Endodermal cell (in vitro differentiated cells): ENCODE measurements around the gene ZZZ3. TPM values are rescaled to one million over a fixed set of nuclear protein-coding genes. Genes with fewer than 3 reads are reported as not detected.

Source experiments
- DNase-seq: peaks from one replicate; pipeline ENCODE4 v3.0.0-alpha.2; 2017
- H3K27ac ChIP-seq: 2 replicates; pipeline ENCODE4 v1.5.1; 2013; ENCODE audit warnings: mild to moderate bottlenecking, low read depth, low read length, moderate library complexity
- H3K27me3 ChIP-seq: 2 replicates; pipeline ENCODE4 v1.6.1; 2013; ENCODE audit warnings: mild to moderate bottlenecking, low read length, moderate library complexity; ENCODE audit not compliant: insufficient read depth, control insufficient read depth, poor library complexity, severe bottlenecking
- H3K36me3 ChIP-seq: 2 replicates; pipeline ENCODE4 v1.7.0; 2013; ENCODE audit warnings: mild to moderate bottlenecking, low read length, moderate library complexity; ENCODE audit not compliant: control insufficient read depth, insufficient read depth
- H3K4me1 ChIP-seq: one replicate; pipeline ENCODE4 v1.7.0; 2013; ENCODE audit warnings: low read length; ENCODE audit not compliant: control insufficient read depth, insufficient read depth
- H3K4me3 ChIP-seq: 2 replicates; pipeline ENCODE4 v1.5.1; 2013; ENCODE audit warnings: mild to moderate bottlenecking, low read length, moderate library complexity
- H3K9ac ChIP-seq: 2 replicates; pipeline ENCODE4 v1.6.1; 2013; ENCODE audit warnings: mild to moderate bottlenecking, low read length, moderate library complexity; ENCODE audit not compliant: poor library complexity, severe bottlenecking; ENCODE audit errors: extremely low read depth
- H3K9me3 ChIP-seq: 2 replicates; pipeline ENCODE4 v1.6.1; 2013; ENCODE audit warnings: mild to moderate bottlenecking, low read length, moderate library complexity; ENCODE audit not compliant: control insufficient read depth
- H3K27ac Mint-ChIP-seq: 2 replicates; pipeline ENCODE4 v1.8.0; 2020; ENCODE audit warnings: mixed read lengths
- H3K27me3 Mint-ChIP-seq: 2 replicates; pipeline ENCODE4 v1.8.0; 2021; ENCODE audit warnings: mild to moderate bottlenecking, mixed read lengths; ENCODE audit not compliant: insufficient read depth
- H3K36me3 Mint-ChIP-seq: 2 replicates; pipeline ENCODE4 v1.8.0; 2020; ENCODE audit warnings: low read depth, mixed read lengths
- H3K4me1 Mint-ChIP-seq: 2 replicates; pipeline ENCODE4 v1.8.0; 2020; ENCODE audit warnings: mixed read lengths
- H3K4me3 Mint-ChIP-seq: 2 replicates; pipeline ENCODE4 v1.8.0; 2020; ENCODE audit warnings: mild to moderate bottlenecking, moderate library complexity, mixed read lengths
- H3K9me3 Mint-ChIP-seq: 2 replicates; pipeline ENCODE4 v1.8.0; 2020; ENCODE audit warnings: mild to moderate bottlenecking, mixed read lengths
- CTCF ChIP-seq: fragments of 200-600 bp; sonication (generic); conservative IDR thresholded peaks from 2 replicates; pipeline ENCODE4 v1.5.0; 2021; ENCODE audit warnings: antibody characterized with exemption, mild to moderate bottlenecking
- WGBS, 2 experiments: methylation state at CpG; one replicate each; pipeline versions ENCODE4 v1.1.5 to v1.1.7; 2013; ENCODE audit warnings: missing lambda C conversion rate in 2 of 2, mixed read lengths in 1 of 2; ENCODE audit not compliant: insufficient coverage in 1 of 2, insufficient read length in 1 of 2; 5-methylcytosine and 5-hydroxymethylcytosine counted together
- total RNA-seq, 2 donors: library from RNA; stranded (reverse); fragmentation: NEBNext Ultra II Directional in 1 of 2; extraction: Animal tissue kit (Norgen Biotek cat#: 25700) in 1 of 2; gene quantifications; 2 replicates in 1 of 2; 3 replicates in 1 of 2; pipeline ENCODE4 v1.2.1, GENCODE V29; 2021

The ZZZ3 gene
- total RNA-seq, 2 donors from 2014 or later, result 55.4 to 56.2 TPM

- H3K4me1 Mint-ChIP-seq, result peaks cover 7% of the 10 kb centered on the region
- no peak overlapping the region for H3K27ac Mint-ChIP-seq
- Histone ChIP-seq H3K36me3 (peaks cover 9% of the 10 kb centered on the region), H3K4me3 (no peak overlapping the region), H3K4me1 (no peaks in the 10 kb centered on the region), H3K27me3 (no peaks in the 10 kb centered on the region), H3K9ac (no peak overlapping the region), H3K27ac (no peak overlapping the region), H3K9me3 (no peaks in the 10 kb centered on the region)
- H3K4me3 Mint-ChIP-seq, result no peak overlapping the region
- DNase-seq, result no peak
- H3K36me3 Mint-ChIP-seq, result no peaks in the 10 kb centered on the region
- 93 to 100% methylated on average over 4 to 5 of the region's 5 CpGs for WGBS, 2 experiments
- no peak for TF ChIP-seq CTCF
- no peaks in the 10 kb centered on the region for H3K27me3 Mint-ChIP-seq
- H3K9me3 Mint-ChIP-seq, result no peaks in the 10 kb centered on the region
Observed at GRCh38 chr1:77671836-77672235, 10.6 kb downstream of the ZZZ3 start.

DNA sequence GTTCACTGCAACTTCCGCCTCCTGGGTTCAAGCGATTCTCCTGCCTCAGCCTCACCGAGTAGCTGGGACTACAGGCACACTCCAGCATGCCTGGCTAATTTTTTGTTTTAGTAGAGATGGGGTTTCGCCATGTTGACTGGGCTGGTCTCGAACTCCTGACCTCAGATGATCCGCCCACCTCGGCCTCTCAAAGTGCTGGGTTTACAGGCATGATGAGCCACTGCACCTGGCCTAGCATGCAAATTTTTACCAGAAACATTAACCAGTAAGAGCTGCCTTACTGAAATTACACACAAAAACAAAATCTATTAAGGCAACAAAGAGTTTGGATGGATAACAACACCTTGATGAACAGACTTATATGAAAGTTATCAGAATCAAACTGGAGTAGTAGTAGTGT is 12.1 kb downstream of the ZZZ3 start:
- Mint-ChIP-seq H3K4me1 (peaks cover 7% of the 10 kb centered on the region), H3K4me3 (no peak overlapping the region), H3K27ac (peak overlapping the region; percentile 61), H3K9me3 (no peaks in the 10 kb centered on the region), H3K36me3 (no peaks in the 10 kb centered on the region), H3K27me3 (no peaks in the 10 kb centered on the region)
- no peak for TF ChIP-seq CTCF
- Histone ChIP-seq H3K27me3 (no peaks in the 10 kb centered on the region), H3K9me3 (no peaks in the 10 kb centered on the region), H3K9ac (no peak overlapping the region), H3K36me3 (no peaks in the 10 kb centered on the region), H3K4me1 (no peaks in the 10 kb centered on the region), H3K4me3 (no peak overlapping the region), H3K27ac (no peak overlapping the region)
- WGBS, 2 experiments, result 99 to 100% methylated on average over 6 to 7 of the region's 7 CpGs
- DNase-seq, result no peak

DNA sequence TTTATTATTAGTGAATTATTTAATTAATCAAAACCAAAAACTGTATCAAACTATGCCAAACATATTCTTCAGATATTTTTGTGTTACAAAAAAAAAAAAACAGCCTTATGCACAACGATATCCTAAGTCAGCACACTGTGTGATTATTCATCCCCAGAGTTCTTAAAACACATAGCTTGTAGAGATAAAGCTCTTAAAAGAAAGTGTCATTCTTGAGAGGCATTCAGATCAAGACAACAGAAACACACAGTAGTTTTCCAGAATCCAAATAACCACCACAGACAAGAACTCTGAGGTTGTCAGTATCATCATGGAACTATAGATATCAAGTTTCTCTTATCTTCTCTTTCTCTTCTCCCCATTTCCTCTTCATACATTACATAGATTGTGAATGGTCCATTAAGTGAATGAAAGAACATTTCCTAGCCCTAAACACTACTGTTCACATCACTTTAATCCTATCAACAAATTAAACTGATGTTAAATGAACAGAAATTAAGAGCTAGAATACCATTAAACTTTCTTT is 13.5 kb downstream of the ZZZ3 start:
- peaks cover 7% of the 10 kb centered on the region for H3K4me1 Mint-ChIP-seq
- H3K9me3 Mint-ChIP-seq, result no peaks in the 10 kb centered on the region
- no peaks in the 10 kb centered on the region for H3K36me3 Mint-ChIP-seq
- no peak overlapping the region for H3K4me3 ChIP-seq
- no peak overlapping the region for H3K9ac ChIP-seq
- no peak overlapping the region for H3K27ac ChIP-seq
- H3K27me3 ChIP-seq, result no peaks in the 10 kb centered on the region
- H3K4me3 Mint-ChIP-seq, result no peak overlapping the region
- H3K27ac Mint-ChIP-seq, result no peak overlapping the region
- H3K4me1 ChIP-seq, result no peaks in the 10 kb centered on the region
- H3K9me3 ChIP-seq, result no peaks in the 10 kb centered on the region
- no peaks in the 10 kb centered on the region for H3K36me3 ChIP-seq
- no peak for DNase-seq
- no peaks in the 10 kb centered on the region for H3K27me3 Mint-ChIP-seq
- no peak for TF ChIP-seq CTCF
- 83 to 100% methylated on average over 1 of the region's 1 CpG for WGBS, 2 experiments
